Activated naive CD4-positive, alpha-beta T cell treated with anti-CD3 and anti-CD28 coated beads, Interleukin-2, amount 50 U/mL, for 72 hours (primary cell): Measurements from ENCODE around the gene ESPNL. TPM values are rescaled to one million over a fixed set of nuclear protein-coding genes. Genes with fewer than 3 reads are reported as not detected.
"Not testable (repeated sequence)": the region's sequence is repeated elsewhere in the genome, so short reads cannot be mapped to it uniquely, and the experiment has no call there.

Source experiments
- ATAC-seq, 2 donors: fragments of 150-1000 bp; cut with Tn5 transposase; 2 replicates each; pipeline ENCODE4 v1.10.0; 2021; ENCODE audit warnings: mild to moderate bottlenecking in 2 of 2, moderate library complexity in 2 of 2
- DNase-seq, 2 donors: peaks; one replicate each; pipeline ENCODE4 v3.0.0; 2021 to 2022; ENCODE audit warnings: low spot score in 2 of 2
- H3K27ac Mint-ChIP-seq, 2 donors: one replicate each; pipeline ENCODE4 v1.8.0; 2022; ENCODE audit warnings: mild to moderate bottlenecking in 2 of 2, mixed read lengths in 2 of 2
- H3K36me3 Mint-ChIP-seq, 2 donors: one replicate each; pipeline ENCODE4 v1.8.0; 2022; ENCODE audit warnings: mixed read lengths in 2 of 2
- H3K9me3 Mint-ChIP-seq, 2 donors: one replicate each; pipeline ENCODE4 v1.8.0; 2022; ENCODE audit warnings: mixed read lengths in 2 of 2
- total RNA-seq, 2 donors: library from RNA; stranded (reverse); gene quantifications; one replicate each; pipeline ENCODE4 v1.2.3, GENCODE V29; 2022

The ESPNL gene
- under 1 TPM; 0.18 to 0.43 TPM for total RNA-seq

DNA sequence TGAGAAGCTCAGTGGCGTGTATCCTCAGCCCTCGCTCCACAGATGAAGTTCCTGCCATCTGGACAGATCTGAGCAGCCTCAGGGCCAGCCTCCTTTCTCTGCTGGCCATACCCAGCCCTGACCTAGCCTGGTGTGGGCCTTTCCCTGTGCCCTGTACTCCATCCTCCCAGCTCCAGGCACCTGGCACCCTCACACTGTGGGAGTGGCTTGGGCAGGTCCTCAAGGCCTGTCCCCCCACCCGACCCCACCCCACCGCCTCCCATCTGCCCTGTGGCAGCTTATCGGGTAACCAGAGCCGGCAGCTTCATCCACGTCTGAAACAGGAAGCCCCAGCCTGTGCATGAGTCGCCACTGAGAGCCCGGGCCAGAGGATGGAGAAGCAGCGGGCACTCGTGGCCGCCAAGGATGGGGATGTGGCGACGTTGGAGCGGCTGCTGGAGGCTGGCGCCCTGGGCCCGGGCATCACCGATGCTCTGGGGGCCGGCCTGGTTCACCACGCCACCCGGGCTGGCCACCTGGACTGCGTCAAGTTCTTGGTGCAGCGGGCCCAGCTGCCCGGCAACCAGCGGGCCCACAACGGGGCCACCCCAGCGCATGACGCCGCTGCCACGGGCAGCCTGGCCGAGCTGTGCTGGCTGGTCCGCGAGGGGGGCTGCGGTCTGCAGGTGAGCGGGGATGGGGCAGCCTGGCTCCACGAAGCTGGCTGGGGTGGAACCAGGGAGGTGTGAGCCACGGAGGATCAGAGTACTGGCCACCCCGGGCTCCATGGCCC lies at the start of gene ESPNL:
TSS of gene ESPNL (plus strand) at position 292 of the 772 bp plus-strand sequence. CDS start at position 372, 80 bp downstream.
- H3K9me3 Mint-ChIP-seq = no peaks in the 10 kb centered on the region
- DNase-seq (peak in 1 of 2 donors; percentile 52), ATAC-seq (no peak)
- H3K27ac Mint-ChIP-seq = peak within 1 kb of the TSS in 1 of 2 donors; percentile 30
- peaks cover 5 to 7% of the 10 kb centered on the region in 2 donors for H3K36me3 Mint-ChIP-seq

- ATAC-seq = no peak
- DNase-seq = no peak
- no peaks in the 10 kb centered on the region for H3K36me3 Mint-ChIP-seq
- H3K9me3 Mint-ChIP-seq = no peaks in the 10 kb centered on the region
- H3K27ac Mint-ChIP-seq = no peak overlapping the region
These were observed 46.9 kb upstream of the ESPNL start for GRCh38 chr2:238053191-238053776.

DNA sequence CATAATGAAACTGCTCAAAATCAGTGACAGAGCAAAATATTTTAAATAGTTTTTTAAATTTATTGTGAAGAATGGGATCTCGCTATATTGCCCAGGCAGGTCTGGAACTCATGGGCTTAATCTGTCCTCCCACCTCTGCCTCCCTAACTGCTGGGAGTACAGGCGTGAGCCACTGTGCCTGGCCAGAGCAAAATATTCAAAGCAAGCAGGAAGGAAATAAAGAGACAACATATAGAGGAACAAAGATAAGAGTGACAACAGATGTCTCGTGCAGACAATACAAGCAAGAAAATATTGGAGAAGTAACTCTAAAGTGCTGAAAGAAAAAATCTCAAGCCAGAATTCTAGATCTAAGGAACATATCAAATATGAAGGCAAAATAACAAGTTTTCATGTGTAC lies 44.3 kb upstream of the ESPNL start:
- Mint-ChIP-seq H3K27ac (no peak overlapping the region), H3K9me3 (peaks cover 0 to 4% of the 10 kb centered on the region in 2 donors), H3K36me3 (peaks cover 6 to 11% of the 10 kb centered on the region in 2 donors)
- DNase-seq = no peak
- ATAC-seq = no peak

GRCh38 chr2:238057696-238058575 lies 42.2 kb upstream of the ESPNL start:
- ATAC-seq, H3K9me3 Mint-ChIP-seq, DNase-seq, H3K27ac Mint-ChIP-seq: not testable (repeated sequence)
- H3K36me3 Mint-ChIP-seq = peaks cover 16 to 21% of the 10 kb centered on the region in 2 donors

GRCh38 chr2:238059505-238059904 lies 40.6 kb upstream of the ESPNL start:
- H3K9me3 Mint-ChIP-seq = peaks cover 0 to 4% of the 10 kb centered on the region in 2 donors
- no peak for ATAC-seq
- DNase-seq = no peak
- H3K27ac Mint-ChIP-seq = peak overlapping the region in 1 of 2 donors; percentile 92
- peaks cover 16 to 21% of the 10 kb centered on the region in 2 donors for H3K36me3 Mint-ChIP-seq

DNA sequence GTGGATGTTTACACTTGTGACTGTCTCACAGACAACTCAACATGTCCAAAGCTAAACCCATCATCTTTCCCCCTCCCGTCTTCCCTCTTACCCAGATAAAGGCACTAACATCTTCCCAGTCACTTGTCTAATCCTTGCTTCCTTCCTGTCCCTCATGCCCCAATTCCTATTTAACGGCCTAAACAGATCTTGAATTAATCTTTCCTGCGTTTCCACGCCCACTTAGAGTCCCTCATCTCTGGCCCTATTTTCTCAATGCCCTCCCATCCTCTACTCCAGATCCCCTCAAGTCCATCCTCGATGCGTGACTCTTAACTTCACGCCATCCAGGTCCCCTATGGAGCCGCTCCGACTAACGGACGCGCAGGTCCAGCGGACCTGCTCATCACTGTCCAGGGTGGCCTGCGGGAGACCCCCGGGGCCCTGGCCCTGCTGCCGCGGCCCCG lies 40.0 kb upstream of the ESPNL start:
- Mint-ChIP-seq H3K9me3 (peaks cover 0 to 4% of the 10 kb centered on the region in 2 donors), H3K27ac (peak overlapping the region; percentile 85 to 92), H3K36me3 (peaks cover 19 to 25% of the 10 kb centered on the region in 2 donors)
- ATAC-seq (no peak), DNase-seq (no peak)

GRCh38 chr2:238060542-238061314 lies 39.4 kb upstream of the ESPNL start, which contains the start of gene SCLY:
SCLY (plus strand) TSS chr2:238061001; CDS start chr2:238061055, 54 bp downstream.
- peaks cover 21 to 31% of the 10 kb centered on the region in 2 donors for H3K36me3 Mint-ChIP-seq
- peaks cover 0 to 4% of the 10 kb centered on the region in 2 donors for H3K9me3 Mint-ChIP-seq
- peak within 1 kb of the TSS; percentile 92 to 97 for H3K27ac Mint-ChIP-seq
- ATAC-seq = peak; percentile 95 to 98
- DNase-seq = peak; percentile 93 to 97

- Mint-ChIP-seq H3K36me3 (peaks cover 24 to 39% of the 10 kb centered on the region in 2 donors), H3K27ac (peak overlapping the region; percentile 92 to 97), H3K9me3 (peaks cover 0 to 11% of the 10 kb centered on the region in 2 donors)
- peak; percentile 1 for ATAC-seq
- DNase-seq = no peak
These were observed 38.6 kb upstream of the ESPNL start for GRCh38 chr2:238061315-238062202.

- DNase-seq (no peak), ATAC-seq (no peak)
- Mint-ChIP-seq H3K27ac (peak overlapping the region; percentile 22 to 92), H3K9me3 (peaks cover 0 to 15% of the 10 kb centered on the region in 2 donors), H3K36me3 (peaks cover 40 to 59% of the 10 kb centered on the region in 2 donors)
These were observed 36.5 kb upstream of the ESPNL start for GRCh38 chr2:238063414-238064189.

- Mint-ChIP-seq H3K9me3 (peaks cover 0 to 12% of the 10 kb centered on the region in 2 donors), H3K36me3 (peaks cover 43 to 61% of the 10 kb centered on the region in 2 donors), H3K27ac (no peak overlapping the region)
- ATAC-seq (no peak), DNase-seq (no peak)
These were observed 35.8 kb upstream of the ESPNL start for GRCh38 chr2:238064376-238064775.

DNA sequence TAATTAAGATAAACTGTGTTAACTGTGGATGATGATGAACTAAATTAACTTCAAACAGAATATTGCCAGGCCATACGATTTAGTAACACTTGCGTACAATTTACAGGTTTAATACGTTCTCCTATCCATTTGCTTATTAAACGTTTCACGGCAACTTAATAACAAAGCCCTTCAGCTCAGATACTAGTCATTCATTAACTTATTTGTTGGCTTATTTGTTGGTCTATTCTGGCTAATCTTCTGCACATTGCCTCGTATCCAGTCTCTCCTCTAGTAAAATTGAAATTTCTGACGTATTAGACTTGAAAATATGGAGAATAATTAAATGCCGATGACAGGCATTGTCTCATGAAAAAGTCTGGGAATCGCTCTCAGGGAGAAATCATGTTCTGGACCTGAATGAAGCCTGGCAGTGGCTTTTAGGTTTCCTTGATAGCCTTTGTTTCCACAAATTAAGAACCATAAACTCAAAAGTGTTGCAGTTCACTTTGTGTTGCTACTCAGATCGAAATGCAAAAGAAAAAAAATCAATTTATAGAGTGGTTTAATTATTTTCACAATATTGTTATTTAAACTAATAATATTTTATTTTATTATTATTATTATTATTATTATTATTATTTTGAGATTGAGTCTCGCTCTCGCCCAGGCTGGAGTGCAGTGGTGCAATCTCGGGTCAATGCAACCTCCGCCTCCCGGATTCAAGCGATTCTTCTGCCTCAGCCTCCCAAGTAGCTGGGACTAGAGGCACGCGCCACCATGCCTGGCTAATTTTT lies 34.9 kb upstream of the ESPNL start:
- Mint-ChIP-seq H3K36me3 (peaks cover 45 to 64% of the 10 kb centered on the region in 2 donors), H3K9me3 (peaks cover 0 to 12% of the 10 kb centered on the region in 2 donors), H3K27ac (no peak overlapping the region)
- no peak for DNase-seq
- ATAC-seq = no peak

GRCh38 chr2:238066218-238066617 lies 33.9 kb upstream of the ESPNL start:
- ATAC-seq (peak; percentile 19 to 27), DNase-seq (no peak)
- peaks cover 0 to 12% of the 10 kb centered on the region in 2 donors for H3K9me3 Mint-ChIP-seq
- H3K36me3 Mint-ChIP-seq = peaks cover 42 to 64% of the 10 kb centered on the region in 2 donors
- H3K27ac Mint-ChIP-seq = peak overlapping the region; percentile 57 to 97

- Mint-ChIP-seq H3K36me3 (peaks cover 40 to 64% of the 10 kb centered on the region in 2 donors), H3K27ac (peak overlapping the region; percentile 57 to 97), H3K9me3 (peaks cover 0 to 14% of the 10 kb centered on the region in 2 donors)
- peak; percentile 57 to 85 for ATAC-seq
- DNase-seq = peak in 1 of 2 donors; percentile 78
These were observed 33.4 kb upstream of the ESPNL start for GRCh38 chr2:238066718-238067117.
